ENCODE measurements around the gene RAB3B. TPM values are rescaled to one million over a fixed set of nuclear protein-coding genes. Genes with fewer than 3 reads are reported as not detected.

RAB3B gene
- total and polyA plus RNA-seq, 11 donors, result 0.02 to 0.14 (median 0.11) TPM; not detected in 8

- WGBS, 4 donors, result 87 to 94% (median 90%) methylated on average over 4 of the region's 4 CpGs
- DNase-seq (no peak), ATAC-seq (no peak)
- Histone ChIP-seq H3K9me3 (no peaks in the 10 kb centered on the region), H3K27me3 (no peaks in the 10 kb centered on the region), H3K4me3 (no peak overlapping the region), H3K4me1 (peaks cover 0 to 45% (median 12%) of the 10 kb centered on the region in 12 donors), H3K36me3 (peaks cover 0 to 4% (median 0%) of the 10 kb centered on the region in 9 donors), H3K27ac (no peak overlapping the region)
- intact Hi-C loops (cut with DNase I), result no loop called here
- no peak for TF ChIP-seq POLR2A (IDR thresholded peaks at IDR 0.05)
- TF ChIP-seq CTCF (IDR thresholded peaks at IDR 0.05), result no peak
Measured at GRCh38 chr1:51867479-51868232, 122.8 kb downstream of the RAB3B start.

- WGBS, 4 donors, result 90 to 93% (median 91%) methylated on average over 2 of the region's 2 CpGs
- Histone ChIP-seq H3K4me3 (no peak overlapping the region), H3K27ac (no peak overlapping the region), H3K27me3 (no peaks in the 10 kb centered on the region), H3K4me1 (peaks cover 0 to 28% (median 11%) of the 10 kb centered on the region in 12 donors), H3K9me3 (no peaks in the 10 kb centered on the region), H3K36me3 (peaks cover 0 to 4% (median 0%) of the 10 kb centered on the region in 9 donors)
- DNase-seq, result no peak
- no peak for TF ChIP-seq CTCF (IDR thresholded peaks at IDR 0.05)
- no peak for TF ChIP-seq POLR2A (IDR thresholded peaks at IDR 0.05)
- intact Hi-C loops (cut with DNase I), result no loop called here
- ATAC-seq, result no peak
Measured at GRCh38 chr1:51863384-51863783, 127.1 kb downstream of the RAB3B start.

- peaks cover 0 to 4% (median 0%) of the 10 kb centered on the region in 9 donors for H3K36me3 ChIP-seq
- whole genome bisulfite sequencing, 4 donors, result 95 to 97% (median 96%) methylated on average over 5 of the region's 5 CpGs
- H3K27ac ChIP-seq, result no peak overlapping the region
- DNase-seq (no peak), ATAC-seq (no peak)
- no peak overlapping the region for H3K4me3 ChIP-seq
- intact Hi-C loops (cut with DNase I), result loop anchor here in 1 of 10 donors (2.0 kb wide), 1 partner anchor 43 kb away; no protein-coding TSS in a partner anchor
- H3K27me3 ChIP-seq, result no peaks in the 10 kb centered on the region
- no peaks in the 10 kb centered on the region for H3K9me3 ChIP-seq
- H3K4me1 ChIP-seq, result peaks cover 0 to 19% (median 7%) of the 10 kb centered on the region in 12 donors
- TF ChIP-seq POLR2A (IDR thresholded peaks at IDR 0.05) (no peak), CTCF (IDR thresholded peaks at IDR 0.05) (no peak)
Measured at GRCh38 chr1:51861669-51862068, 128.8 kb downstream of the RAB3B start.

- H3K27me3 ChIP-seq, result no peaks in the 10 kb centered on the region
- H3K4me3 ChIP-seq, result no peak overlapping the region
- intact Hi-C loops (cut with DNase I), result loop anchor here in 1 of 10 donors (2.0 kb wide), 1 partner anchor 45 kb away; no protein-coding TSS in a partner anchor
- 60 to 76% (median 71%) methylated on average over 2 of the region's 2 CpGs for WGBS, 4 donors
- TF ChIP-seq CTCF (IDR thresholded peaks at IDR 0.05), result no peak
- TF ChIP-seq POLR2A (IDR thresholded peaks at IDR 0.05), result no peak
- peaks cover 0 to 17% (median 7%) of the 10 kb centered on the region in 12 donors for H3K4me1 ChIP-seq
- no peak for DNase-seq
- peaks cover 0 to 11% (median 0%) of the 10 kb centered on the region in 9 donors for H3K36me3 ChIP-seq
- no peak overlapping the region for H3K27ac ChIP-seq
- ATAC-seq, result no peak
- H3K9me3 ChIP-seq, result no peaks in the 10 kb centered on the region
Measured at GRCh38 chr1:51859735-51860134, 130.8 kb downstream of the RAB3B start.

Data from heart left ventricle (tissue), 16 donors.